K562 treated with DMSO at 1 percent for 4 hours (cell line): Measurements from ENCODE around the gene TMEM200A. TPM values are rescaled to one million over a fixed set of nuclear protein-coding genes. Genes with fewer than 3 reads are reported as not detected.

Experiments
- total RNA-seq: library from RNA; unstranded; fragments of 300-600 nt; gene quantifications from 2 replicates; pipeline ENCODE4 v1.2.3, GENCODE V29; 2022; ENCODE audit not compliant: insufficient read depth

Gene TMEM200A
- total RNA-seq = not detected in 2 replicates

GRCh38 chr6:130365166-130366106, at the start of gene TMEM200A:
TMEM200A (plus strand) TSS chr6:130366017; CDS start chr6:130440423, 74,406 bp downstream.

Other genes starting within 250 kb of the TMEM200A start
- not detected in 2 replicates for gene SAMD3, start 143.1 kb upstream of the TMEM200A start, total RNA-seq